CD14-positive monocyte (primary cell): ENCODE measurements around the gene NSD1. TPM values are rescaled to one million over a fixed set of nuclear protein-coding genes. Genes with fewer than 3 reads are reported as not detected.

Source experiments
- DNase-seq, 3 donors: peaks; one replicate each; pipeline ENCODE4 v3.0.0-alpha.2; 2011 to 2022
- H2AFZ ChIP-seq: 2 replicates; pipeline ENCODE4 v1.6.0; 2012; ENCODE audit warnings: mild to moderate bottlenecking, low read depth, low read length, inconsistent platforms; ENCODE audit not compliant: insufficient read depth, poor library complexity, severe bottlenecking
- H3K27ac ChIP-seq, 2 donors: 1 replicate in 1 of 2; 2 replicates in 1 of 2; pipeline ENCODE4 v1.5.1; 2012 to 2013; ENCODE audit warnings: low read length in 2 of 2, control low read depth in 1 of 2, inconsistent platforms in 1 of 2, low read depth in 1 of 2, mild to moderate bottlenecking in 1 of 2
- H3K27me3 ChIP-seq, 2 donors: one replicate each; pipeline versions ENCODE4 v1.6.0 to v1.6.1; 2011 to 2013; ENCODE audit warnings: low read length in 2 of 2; ENCODE audit not compliant: control insufficient read depth in 2 of 2, insufficient read depth in 2 of 2
- H3K36me3 ChIP-seq, 2 donors: replicated peaks in 1 of 2; 1 replicate in 1 of 2; 2 replicates in 1 of 2; pipeline versions ENCODE4 v1.5.1 to v1.6.1; 2012 to 2013; ENCODE audit warnings: low read length in 2 of 2, control low read depth in 1 of 2, inconsistent platforms in 1 of 2, mild to moderate bottlenecking in 1 of 2; ENCODE audit not compliant: insufficient read depth in 2 of 2, control insufficient read depth in 1 of 2
- H3K4me1 ChIP-seq, 2 donors: 1 replicate in 1 of 2; 2 replicates in 1 of 2; pipeline versions ENCODE4 v1.5.1 to v1.6.1; 2012 to 2013; ENCODE audit warnings: low read length in 2 of 2, control low read depth in 1 of 2, inconsistent platforms in 1 of 2, mild to moderate bottlenecking in 1 of 2, moderate library complexity in 1 of 2; ENCODE audit not compliant: insufficient read depth in 2 of 2, control insufficient read depth in 1 of 2
- H3K4me2 ChIP-seq: replicated peaks from 2 replicates; pipeline ENCODE3; 2012; ENCODE audit warnings: low read length, moderate library complexity, mild to moderate bottlenecking; ENCODE audit not compliant: poor library complexity, severe bottlenecking; ENCODE audit errors: extremely low read depth
- H3K4me3 ChIP-seq, 3 experiments: fragments of 200-600 bp in 1 of 3; sonication (generic) in 1 of 3; replicated peaks in 1 of 3; 1 replicate in 2 of 3; 2 replicates in 1 of 3; pipeline ENCODE4 v1.5.1; 2011 to 2013; ENCODE audit warnings: low read length in 3 of 3, mild to moderate bottlenecking in 3 of 3, control low read depth in 2 of 3, low read depth in 2 of 3, inconsistent platforms in 1 of 3, moderate library complexity in 1 of 3
- H3K79me2 ChIP-seq: 2 replicates; pipeline ENCODE4 v1.6.0; 2012; ENCODE audit warnings: mild to moderate bottlenecking, control low read depth, inconsistent platforms, low read length, moderate library complexity; ENCODE audit not compliant: insufficient read depth
- H3K9ac ChIP-seq: 2 replicates; pipeline ENCODE4 v1.6.0; 2017; ENCODE audit warnings: low read length, mild to moderate bottlenecking; ENCODE audit not compliant: insufficient read depth, poor library complexity, severe bottlenecking
- H3K9me3 ChIP-seq, 2 donors: replicated peaks in 1 of 2; 1 replicate in 1 of 2; 2 replicates in 1 of 2; pipeline versions ENCODE4 v1.5.1 to v1.6.1; 2012 to 2013; ENCODE audit warnings: low read length in 2 of 2, control low read depth in 1 of 2; ENCODE audit not compliant: control insufficient read depth in 1 of 2, insufficient read depth in 1 of 2
- H4K20me1 ChIP-seq: 2 replicates; pipeline ENCODE4 v1.6.0; 2012; ENCODE audit warnings: mild to moderate bottlenecking, low read length, control low read depth, moderate library complexity; ENCODE audit not compliant: insufficient read depth
- H3K27ac Mint-ChIP-seq, 7 donors: one replicate each; pipeline ENCODE4 v1.8.0; 2020; ENCODE audit warnings: mild to moderate bottlenecking in 7 of 7, mixed read lengths in 7 of 7, moderate library complexity in 6 of 7, inconsistent platforms in 2 of 7
- H3K27me3 Mint-ChIP-seq, 3 donors: one replicate each; pipeline ENCODE4 v1.8.0; 2021 to 2022; ENCODE audit warnings: low read depth in 3 of 3, mild to moderate bottlenecking in 3 of 3, mixed read lengths in 3 of 3, moderate library complexity in 3 of 3, inconsistent platforms in 1 of 3
- H3K36me3 Mint-ChIP-seq, 2 donors: one replicate each; pipeline ENCODE4 v1.8.0; 2020; ENCODE audit warnings: mixed read lengths in 2 of 2, inconsistent platforms in 1 of 2, mild to moderate bottlenecking in 1 of 2
- H3K4me1 Mint-ChIP-seq: one replicate; pipeline ENCODE4 v1.8.0; 2020; ENCODE audit warnings: mild to moderate bottlenecking, mixed read lengths
- H3K4me3 Mint-ChIP-seq, 2 donors: one replicate each; pipeline ENCODE4 v1.8.0; 2020; ENCODE audit warnings: mild to moderate bottlenecking in 2 of 2, mixed read lengths in 2 of 2, moderate library complexity in 1 of 2
- H3K9me3 Mint-ChIP-seq, 7 donors: one replicate each; pipeline ENCODE4 v1.8.0; 2020 to 2022; ENCODE audit warnings: mixed read lengths in 7 of 7, mild to moderate bottlenecking in 6 of 7, moderate library complexity in 6 of 7, inconsistent platforms in 2 of 7
- CTCF ChIP-seq: fragments of 200-600 bp; IDR thresholded peaks from one replicate; pipeline ENCODE4 v1.8.0; 2022; ENCODE audit warnings: antibody characterized with exemption, mild to moderate bottlenecking
- WGBS: methylation state at CpG from one replicate; pipeline ENCODE4 v1.1.5; 2013; ENCODE audit warnings: missing lambda C conversion rate; ENCODE audit not compliant: insufficient coverage; 5-methylcytosine and 5-hydroxymethylcytosine counted together
- intact Hi-C, 2 donors: fragments of 100-400 bp; cut with micrococcal nuclease; formaldehyde crosslinking; loops; one replicate each; pipeline versions ENCODE4 v1.15.0 to v1.15.1; 2023
- polyA plus RNA-seq, 3 donors: library from polyadenylated mRNA; depleted of rRNA in 1 of 3; unstranded in 2 of 3; stranded (reverse) in 1 of 3; fragments of 300-500 nt in 2 of 3; fragments of >200 nt in 1 of 3; fragmentation: Illumina TruSeq in 2 of 3; gene quantifications; 1 replicate in 2 of 3; 2 replicates in 1 of 3; pipeline ENCODE4 v1.2.3, GENCODE V29; 2012 to 2021

NSD1 gene
- polyA plus RNA-seq, 3 donors, result 12.6 to 31.9 (median 19.0) TPM

GRCh38 chr5:177188775-177189174 lies 55.2 kb downstream of the NSD1 start:
- H3K4me1 Mint-ChIP-seq, result peaks cover 10% of the 10 kb centered on the region
- Histone ChIP-seq H3K9ac (no peak overlapping the region), H3K79me2 (peaks cover 68% of the 10 kb centered on the region), H3K27ac (no peak overlapping the region), H3K4me1 (peaks cover 0 to 9% of the 10 kb centered on the region in 2 donors), H4K20me1 (peaks cover 92% of the 10 kb centered on the region), H3K4me3 (no peak overlapping the region), H3K4me2 (no peak overlapping the region), H3K9me3 (no peaks in the 10 kb centered on the region), H2AFZ (no peak overlapping the region), H3K36me3 (peaks cover 32 to 57% of the 10 kb centered on the region in 2 donors), H3K27me3 (no peaks in the 10 kb centered on the region)
- no peak for DNase-seq
- no CpG with 5 or more reads among the region's 3 CpGs for WGBS
- intact Hi-C loops, result no loop called here
- H3K27me3 Mint-ChIP-seq, result no peaks in the 10 kb centered on the region
- H3K36me3 Mint-ChIP-seq, result peaks cover 22 to 51% of the 10 kb centered on the region in 2 donors
- H3K4me3 Mint-ChIP-seq, result no peak overlapping the region
- TF ChIP-seq CTCF, result no peak
- peak overlapping the region in 1 of 7 donors; percentile 7 for H3K27ac Mint-ChIP-seq
- H3K9me3 Mint-ChIP-seq, result no peaks in the 10 kb centered on the region

DNA sequence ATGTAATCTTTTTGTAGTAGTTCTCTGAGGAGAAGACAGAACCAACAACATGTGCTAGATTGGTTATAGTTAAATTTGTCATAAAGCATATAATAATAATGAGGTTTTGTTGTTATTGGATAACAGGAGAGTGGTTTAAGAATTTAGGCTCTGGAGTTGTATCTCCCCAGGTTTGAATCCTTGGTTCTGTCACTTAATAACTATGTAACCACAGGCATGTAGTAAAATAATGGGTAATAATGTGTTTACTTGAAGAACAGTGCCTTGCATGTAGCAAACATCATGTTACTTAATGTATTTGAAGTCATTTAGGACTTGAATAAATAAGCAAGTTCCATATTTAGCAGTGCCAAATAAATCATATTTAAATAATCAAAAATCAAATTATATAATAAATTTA lies 55.8 kb downstream of the NSD1 start:
- H3K4me1 ChIP-seq, result peaks cover 0 to 2% of the 10 kb centered on the region in 2 donors
- H3K36me3 Mint-ChIP-seq, result peaks cover 25 to 57% of the 10 kb centered on the region in 2 donors
- H4K20me1 ChIP-seq, result peaks cover 90% of the 10 kb centered on the region

More for the DNA sequence above, 55.8 kb downstream of the NSD1 start:
- H3K27me3 ChIP-seq, result no peaks in the 10 kb centered on the region
- no peak overlapping the region for H3K27ac ChIP-seq
- H3K9me3 ChIP-seq, result no peaks in the 10 kb centered on the region
- Mint-ChIP-seq H3K9me3 (no peaks in the 10 kb centered on the region), H3K27ac (no peak overlapping the region), H3K4me3 (no peak overlapping the region), H3K4me1 (peaks cover 3% of the 10 kb centered on the region), H3K27me3 (no peaks in the 10 kb centered on the region)
- TF ChIP-seq CTCF, result no peak
- no peak for DNase-seq
- no peak overlapping the region for H3K9ac ChIP-seq
- intact Hi-C loops, result no loop called here
- no peak overlapping the region for H3K4me2 ChIP-seq
- H3K79me2 ChIP-seq, result peaks cover 65% of the 10 kb centered on the region
- peaks cover 37 to 62% of the 10 kb centered on the region in 2 donors for H3K36me3 ChIP-seq
- H3K4me3 ChIP-seq, result no peak overlapping the region
- H2AFZ ChIP-seq, result no peak overlapping the region
